GM18868 (cell line): ENCODE measurements around the gene CLSTN1.
"Not testable (repeated sequence)": the region's sequence is repeated elsewhere in the genome, so short reads cannot be mapped to it uniquely, and the experiment has no call there.

ENCODE experiments used
- ATAC-seq: cut with Tn5 transposase; IDR thresholded peaks from one replicate; pipeline ENCODE4 v1.9.1; 2021; ENCODE audit warnings: mild to moderate bottlenecking, moderate library complexity; ENCODE audit not compliant: unreplicated experiment

The CLSTN1 gene

DNA sequence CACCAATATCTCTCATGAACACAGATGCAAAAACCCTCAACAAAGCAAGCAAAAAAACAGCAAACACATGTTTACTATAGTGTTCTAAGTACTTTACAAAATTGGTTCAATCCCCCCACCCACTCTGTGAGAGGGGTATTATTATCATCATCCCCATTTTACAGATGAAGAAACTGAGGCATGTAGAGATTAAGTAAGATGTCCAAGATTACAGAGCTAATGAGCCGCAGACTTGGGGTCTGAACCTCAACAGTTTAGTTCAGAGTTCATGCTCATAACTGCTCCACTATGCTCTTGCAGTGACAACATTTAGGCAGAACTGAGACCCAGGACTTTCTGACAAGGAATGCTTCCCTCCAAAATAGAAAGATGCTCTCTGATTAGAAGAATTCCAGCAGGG, 21.9 kb downstream of the CLSTN1 start:
- no peak for ATAC-seq

GRCh38 chr1:9798236-9799130, 25.3 kb downstream of the CLSTN1 start:
- ATAC-seq: no peak

- no peak for ATAC-seq
These were observed 26.7 kb downstream of the CLSTN1 start for GRCh38 chr1:9797049-9797448.

DNA sequence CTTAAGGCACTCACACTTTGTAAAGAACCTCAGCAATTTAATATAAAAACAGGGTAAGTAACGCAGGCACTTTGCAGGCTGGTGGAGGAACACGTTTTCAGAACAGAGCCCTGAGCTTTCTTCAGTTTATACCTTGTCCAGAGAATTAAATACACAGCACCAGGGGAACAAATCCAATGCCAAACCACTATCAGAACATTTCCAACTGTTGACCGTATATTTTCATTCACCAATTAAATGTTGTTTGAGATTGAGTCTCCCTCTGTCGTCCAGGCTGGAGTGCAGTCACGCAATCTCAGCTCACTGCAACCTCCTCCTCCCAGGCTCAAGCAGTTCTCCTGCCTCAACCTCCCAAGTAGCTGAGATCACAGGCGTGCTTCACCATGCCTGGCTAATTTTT, 29.7 kb downstream of the CLSTN1 start:
- ATAC-seq: no peak

DNA sequence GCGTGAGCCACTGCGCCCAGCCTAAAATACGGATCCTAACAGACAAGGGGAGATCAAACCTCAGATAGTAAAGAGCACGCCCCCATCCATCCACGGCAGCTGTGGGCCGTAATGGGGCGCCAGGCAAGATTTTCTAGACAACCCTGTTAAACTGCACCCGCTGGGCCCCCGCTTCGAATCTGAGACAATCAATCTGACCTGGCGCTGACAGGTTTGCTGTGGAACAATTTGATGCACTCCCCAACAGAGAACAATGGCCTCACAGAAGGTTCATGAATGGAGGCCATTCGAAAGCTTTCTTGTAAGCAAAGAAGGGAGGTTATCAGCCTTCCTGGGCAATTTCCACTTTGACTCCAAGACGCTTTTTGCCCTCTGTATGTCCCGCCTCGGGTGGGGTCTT, 30.5 kb downstream of the CLSTN1 start:
- no peak for ATAC-seq

DNA sequence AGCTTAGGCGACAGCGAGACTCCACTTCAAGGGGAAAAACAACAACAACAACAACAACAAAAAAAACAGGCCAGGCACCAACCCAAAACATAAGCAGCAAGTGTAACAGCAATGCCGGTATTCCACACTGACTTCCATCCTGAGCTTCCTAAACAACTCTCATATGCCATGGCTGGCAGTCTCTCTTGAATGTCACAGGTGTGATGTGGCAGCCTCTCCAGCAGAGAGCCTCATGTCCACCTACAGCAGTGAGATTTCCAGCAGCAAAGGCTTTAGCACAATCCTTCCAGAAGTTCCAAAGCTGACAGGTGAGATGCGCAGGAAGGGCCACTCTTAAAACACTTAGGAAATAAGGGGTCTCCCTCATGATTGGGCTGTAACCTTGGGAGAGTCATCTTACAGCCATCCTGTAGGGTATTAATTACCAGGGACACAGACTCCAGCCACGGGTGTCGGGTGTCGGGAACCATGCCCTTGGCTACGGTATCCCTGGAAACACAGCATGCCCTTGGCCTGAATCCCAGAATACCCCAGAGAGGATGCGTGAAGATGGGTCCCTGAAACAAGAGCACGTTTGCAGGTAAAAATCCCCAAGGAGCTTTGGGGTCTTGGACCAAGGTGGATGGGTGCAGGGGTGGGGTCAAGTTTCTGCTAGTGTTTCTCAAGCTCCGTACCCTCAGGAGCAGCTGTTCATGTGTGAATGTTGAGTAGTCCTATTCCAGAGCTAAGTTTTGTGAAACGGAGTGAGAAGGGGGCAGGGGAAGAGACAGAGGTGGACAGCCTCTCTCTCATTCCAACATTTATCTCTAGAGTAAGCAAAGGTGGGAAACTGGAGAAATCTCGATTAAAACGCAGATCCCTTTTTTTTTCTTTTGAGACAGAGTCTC, 31.4 kb downstream of the CLSTN1 start:
- ATAC-seq: no peak

DNA sequence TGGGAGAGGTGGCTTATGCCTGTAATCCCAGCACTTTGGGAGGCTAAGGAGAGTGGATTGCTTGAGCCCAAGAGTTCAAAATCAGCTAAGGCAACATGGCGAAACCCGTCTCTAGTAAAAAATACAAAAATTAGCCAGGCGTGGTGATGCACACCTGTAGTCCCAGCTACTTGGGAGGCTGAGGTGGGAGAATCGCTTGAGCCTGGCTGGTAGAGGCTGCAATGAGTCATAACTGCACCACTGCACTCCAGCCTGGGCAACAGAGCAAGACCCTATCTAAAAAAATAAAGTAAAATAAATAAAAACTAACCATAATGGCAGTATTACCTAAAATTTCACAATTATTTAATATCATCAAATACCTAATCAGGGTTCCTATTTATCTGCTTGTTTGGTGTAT, 34.1 kb downstream of the CLSTN1 start:
- not testable (repeated sequence) for ATAC-seq

GRCh38 chr1:9787702-9788101, 36.1 kb downstream of the CLSTN1 start:
- peak; percentile 77 for ATAC-seq

GRCh38 chr1:9785406-9785805, 38.4 kb downstream of the CLSTN1 start:
- ATAC-seq: no peak

DNA sequence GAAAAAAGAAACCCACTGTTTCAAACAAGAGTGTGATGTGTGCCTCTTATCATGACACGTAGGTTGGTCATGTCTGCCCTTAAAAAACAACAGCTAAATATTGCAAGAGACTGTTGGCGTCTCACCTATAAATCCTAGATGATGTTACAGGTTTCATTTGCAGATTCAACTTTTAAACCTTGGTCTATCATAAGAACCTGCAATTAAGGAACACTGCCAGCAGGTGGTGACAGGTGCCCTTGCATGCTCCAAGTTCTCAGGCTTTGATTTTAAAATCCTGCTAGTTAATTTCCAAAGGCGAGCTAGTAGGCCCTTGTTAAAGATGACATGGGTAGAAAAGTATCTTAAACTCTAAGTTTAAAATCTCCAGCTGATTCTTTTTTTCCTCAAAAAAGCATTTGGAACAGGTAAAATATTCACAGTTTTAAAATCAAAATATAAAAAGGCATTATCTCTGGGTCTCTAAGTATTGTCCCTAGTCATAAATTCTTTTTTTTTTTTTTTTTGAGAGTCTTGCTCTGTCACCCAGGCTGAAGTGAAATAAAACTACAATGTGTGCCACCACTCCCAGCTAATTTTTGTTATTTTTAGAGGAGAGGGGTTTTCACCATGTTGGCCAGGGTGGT, 39.1 kb downstream of the CLSTN1 start:
- no peak for ATAC-seq

GRCh38 chr1:9782897-9783296, 40.9 kb downstream of the CLSTN1 start:
- ATAC-seq: no peak

DNA sequence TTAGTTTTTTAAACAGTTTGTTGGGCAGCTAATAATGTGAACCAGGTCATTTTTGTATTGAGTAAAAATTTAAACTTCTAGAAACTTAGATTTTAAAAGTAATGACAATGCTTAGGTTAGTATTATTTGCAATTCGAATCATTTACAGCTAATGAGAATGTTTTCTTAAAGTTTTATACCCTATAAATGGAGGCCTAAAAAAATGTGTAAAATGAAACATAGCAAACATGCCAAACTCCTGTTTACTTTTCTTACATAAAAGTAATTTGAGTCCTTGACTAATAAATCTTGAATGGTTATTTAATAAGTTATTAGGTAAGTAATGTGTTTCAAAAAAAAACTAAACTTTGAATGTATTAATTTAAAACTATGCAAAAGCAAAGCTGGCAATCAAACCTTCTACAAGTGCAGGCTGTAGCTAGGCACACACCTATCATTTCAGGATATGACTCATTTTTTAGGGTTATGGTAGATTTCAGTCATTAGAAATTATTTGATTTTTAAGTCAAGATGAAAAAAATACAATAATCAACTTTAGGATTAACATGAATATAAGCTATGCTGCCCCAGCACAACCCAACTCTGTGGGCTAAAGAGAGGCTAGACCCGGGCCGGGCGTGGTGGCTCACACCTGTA, 41.5 kb downstream of the CLSTN1 start:
- no peak for ATAC-seq

DNA sequence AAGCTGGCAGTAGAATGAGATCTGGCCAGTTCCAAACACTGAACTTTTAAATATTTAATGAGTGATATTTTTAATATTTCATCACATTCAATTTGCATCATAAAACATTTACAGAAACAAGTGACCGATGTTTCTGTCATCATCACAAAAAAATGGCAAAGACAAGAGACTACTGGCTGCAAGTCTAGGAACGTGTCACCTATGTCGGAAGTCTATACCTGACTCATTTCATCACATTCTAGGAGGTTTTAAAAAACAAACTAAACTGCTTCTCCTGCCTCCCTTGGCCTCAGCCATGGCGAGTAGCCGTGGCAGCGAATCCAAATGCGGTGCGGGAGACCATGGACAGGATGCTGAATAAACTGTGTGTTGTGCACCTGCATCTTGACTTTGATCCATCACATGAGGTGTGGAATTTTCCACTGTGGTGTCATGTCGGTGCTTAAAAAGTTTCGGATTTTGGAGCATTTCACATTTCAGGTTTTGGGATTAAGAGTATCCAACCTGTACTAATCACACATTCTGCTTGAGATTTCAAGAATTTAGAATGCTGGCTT, 43.1 kb downstream of the CLSTN1 start:
- no peak for ATAC-seq

- ATAC-seq: no peak
These were observed 44.9 kb downstream of the CLSTN1 start for GRCh38 chr1:9778905-9779304.

DNA sequence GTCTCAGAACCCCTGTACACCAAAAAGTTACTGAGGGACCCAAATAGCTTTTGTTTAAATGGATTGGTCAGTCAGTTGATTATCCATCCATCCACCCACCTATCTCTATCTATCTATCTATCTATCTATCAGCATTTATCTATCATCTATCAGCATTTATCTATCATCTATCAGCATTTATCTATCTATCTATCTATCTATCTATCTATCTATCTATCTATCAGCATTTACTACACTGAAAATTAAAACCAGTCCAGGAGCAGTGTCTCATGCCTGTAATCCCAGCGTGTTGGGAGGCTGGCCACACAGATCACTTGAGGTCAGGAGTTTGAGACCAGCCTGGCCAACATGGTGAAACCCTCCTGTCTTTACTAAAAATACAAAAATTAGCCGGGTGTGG, 47.1 kb downstream of the CLSTN1 start:
- no peak for ATAC-seq

GRCh38 chr1:9774712-9775679, 48.8 kb downstream of the CLSTN1 start:
- no peak for ATAC-seq

DNA sequence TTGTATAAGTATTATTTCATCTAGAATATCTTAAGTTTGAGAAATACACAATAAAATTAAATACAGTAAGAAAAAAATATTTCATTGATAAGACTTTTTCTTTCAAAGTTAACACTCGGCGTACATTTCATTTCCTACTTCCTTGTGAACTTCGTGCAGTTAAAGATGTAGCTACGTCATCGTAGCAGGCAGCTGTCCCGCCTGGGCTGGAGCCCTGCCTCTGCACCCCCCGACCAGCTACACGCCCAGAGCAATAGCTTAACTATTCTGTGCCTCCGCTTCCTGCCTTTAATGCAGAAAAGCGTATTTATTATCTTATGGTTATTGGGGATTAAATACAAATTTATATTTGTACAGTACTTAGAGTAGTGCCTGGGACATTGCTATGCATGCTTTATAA, 53.5 kb downstream of the CLSTN1 start:
- no peak for ATAC-seq

DNA sequence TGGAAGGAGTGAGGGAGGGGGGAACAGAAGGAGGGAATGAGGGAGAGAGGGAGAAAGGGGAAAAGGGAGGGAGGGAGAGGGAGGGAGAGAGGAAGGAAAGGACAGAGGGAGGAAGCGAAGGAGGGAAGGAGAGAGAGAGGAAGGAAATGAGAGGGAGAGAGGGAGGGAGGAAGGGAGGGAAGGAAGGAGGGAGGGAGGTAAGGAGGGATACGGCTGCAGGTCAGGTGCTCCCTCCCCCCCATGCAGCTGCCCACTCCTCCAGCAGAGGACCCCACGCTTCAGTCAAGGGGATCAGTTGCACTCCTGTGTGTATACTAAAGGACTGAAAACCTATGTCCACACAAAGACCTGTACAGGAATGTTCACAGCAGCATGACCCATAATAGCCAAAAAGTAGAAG, 54.8 kb downstream of the CLSTN1 start:
- ATAC-seq: no peak

DNA sequence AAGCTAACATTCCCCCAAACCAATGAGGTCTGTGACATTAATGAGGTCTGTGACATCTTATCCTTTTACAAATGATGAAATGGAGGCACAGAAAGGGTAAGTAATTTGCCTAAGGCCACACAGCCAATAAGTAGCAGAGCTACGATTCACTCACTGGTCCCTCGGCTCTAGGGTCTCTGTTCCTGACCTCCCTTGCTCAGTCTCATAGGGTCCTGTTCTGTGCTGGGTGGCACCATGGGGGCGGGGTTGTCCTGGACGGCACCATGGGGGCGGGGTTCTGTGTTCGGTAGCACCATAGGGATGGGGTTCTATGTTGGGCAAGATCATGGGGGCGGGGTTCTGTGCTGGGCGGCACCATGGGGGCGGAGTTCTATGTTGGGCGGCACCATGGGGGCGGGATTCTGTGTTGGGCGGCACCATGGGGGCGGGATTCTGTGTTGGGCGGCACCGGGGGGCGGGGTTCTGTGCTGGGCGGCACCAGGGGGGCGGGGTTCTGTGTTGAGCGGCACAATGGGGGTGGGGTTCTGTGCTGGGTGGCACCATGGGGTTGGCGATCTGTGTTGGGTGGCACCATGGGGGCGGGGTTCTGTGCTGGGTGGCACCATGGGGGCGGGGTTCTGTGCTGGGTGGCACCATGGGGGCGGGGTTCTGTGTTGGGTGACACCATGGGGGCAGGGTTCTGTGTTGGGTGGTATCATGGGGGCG, 55.6 kb downstream of the CLSTN1 start:
- no peak for ATAC-seq
